HepG2 (cell line): ENCODE measurements around the gene TBCCD1. TPM values are rescaled to one million over a fixed set of nuclear protein-coding genes. Genes with fewer than 3 reads are reported as not detected.

Source experiments
- DR1 ChIP-seq: sonication (generic); formaldehyde crosslinking; IDR thresholded peaks from 2 replicates; pipeline ENCODE4 v1.8.0; 2021; ENCODE audit warnings: mild to moderate bottlenecking, missing genetic modification reagents, inconsistent platforms
- FOXJ3 ChIP-seq: sonication (generic); formaldehyde crosslinking; IDR thresholded peaks from 2 replicates; pipeline ENCODE4 v1.4.0; 2020; ENCODE audit warnings: missing genetic modification reagents, mild to moderate bottlenecking, borderline replicate concordance
- HMG20B ChIP-seq: conservative IDR thresholded peaks from 2 replicates; pipeline ENCODE4 v1.6.1; 2016; ENCODE audit warnings: missing genetic modification reagents, missing compliant biosample characterization
- KDM4B ChIP-seq: sonication (generic); formaldehyde crosslinking; IDR thresholded peaks from 2 replicates; pipeline ENCODE4 v1.4.0; 2020; ENCODE audit warnings: missing genetic modification reagents
- NRL ChIP-seq: sonication (generic); formaldehyde crosslinking; IDR thresholded peaks from 2 replicates; pipeline ENCODE4 v1.5.0; 2020; ENCODE audit warnings: missing genetic modification reagents, mild to moderate bottlenecking, moderate library complexity, borderline replicate concordance
- PAWR ChIP-seq: sonication (generic); formaldehyde crosslinking; IDR thresholded peaks from 2 replicates; pipeline ENCODE4 v1.4.0; 2020; ENCODE audit warnings: missing genetic modification reagents, mild to moderate bottlenecking, borderline replicate concordance
- REL ChIP-seq: sonication (generic); formaldehyde crosslinking; conservative IDR thresholded peaks from 2 replicates; pipeline ENCODE4 v1.8.0; 2022; ENCODE audit warnings: mild to moderate bottlenecking, missing genetic modification reagents, moderate library complexity
- SOX5 ChIP-seq: IDR thresholded peaks from 2 replicates; pipeline ENCODE4 v1.6.1; 2016; ENCODE audit warnings: borderline replicate concordance
- TBX2 ChIP-seq: sonication (generic); formaldehyde crosslinking; IDR thresholded peaks from 2 replicates; pipeline ENCODE4 v1.5.0; 2020; ENCODE audit warnings: missing genetic modification reagents, mild to moderate bottlenecking, borderline replicate concordance
- YEATS2 ChIP-seq: sonication (generic); formaldehyde crosslinking; IDR thresholded peaks from 2 replicates; pipeline ENCODE4 v1.4.0; 2020; ENCODE audit warnings: missing genetic modification reagents, borderline replicate concordance
- ZBTB42 ChIP-seq: sonication (generic); formaldehyde crosslinking; IDR thresholded peaks from 2 replicates; pipeline ENCODE4 v1.5.0; 2020; ENCODE audit warnings: mild to moderate bottlenecking, missing genetic modification reagents
- ZIK1 ChIP-seq: sonication (generic); formaldehyde crosslinking; IDR thresholded peaks from 2 replicates; pipeline ENCODE4 v1.5.0; 2020; ENCODE audit warnings: mild to moderate bottlenecking, low read depth, missing genetic modification reagents, borderline replicate concordance
- ZNF343 ChIP-seq: sonication (generic); formaldehyde crosslinking; IDR thresholded peaks from 2 replicates; pipeline ENCODE4 v1.4.0; 2020; ENCODE audit warnings: mild to moderate bottlenecking, missing genetic modification reagents
- ZNF446 ChIP-seq: sonication (generic); formaldehyde crosslinking; IDR thresholded peaks from 2 replicates; pipeline ENCODE4 v1.5.0; 2020; ENCODE audit warnings: mild to moderate bottlenecking, missing genetic modification reagents
- ZNF484 ChIP-seq: sonication (generic); formaldehyde crosslinking; IDR thresholded peaks from 2 replicates; pipeline ENCODE4 v1.5.1; 2020; ENCODE audit warnings: mild to moderate bottlenecking, low read depth, missing genetic modification reagents, borderline replicate concordance
- ZNF546 ChIP-seq: sonication (generic); formaldehyde crosslinking; conservative IDR thresholded peaks from 2 replicates; pipeline ENCODE4 v1.8.1; 2023; ENCODE audit warnings: mild to moderate bottlenecking, missing genetic modification reagents
- ZNF589 ChIP-seq: sonication (generic); formaldehyde crosslinking; conservative IDR thresholded peaks from 2 replicates; pipeline ENCODE4 v1.8.0; 2022; ENCODE audit warnings: mild to moderate bottlenecking, moderate library complexity, missing genetic modification reagents
- ZNF672 ChIP-seq: sonication (generic); formaldehyde crosslinking; IDR thresholded peaks from 2 replicates; pipeline ENCODE4 v1.8.1; 2022; ENCODE audit warnings: missing genetic modification reagents
- ZNF766 ChIP-seq: sonication (generic); formaldehyde crosslinking; IDR thresholded peaks from 2 replicates; pipeline ENCODE4 v1.5.0; 2020; ENCODE audit warnings: missing genetic modification reagents, borderline replicate concordance
- polyA plus RNA-seq, 8 experiments: library from polyadenylated mRNA; depleted of rRNA in 3 of 8; stranded (reverse) in 7 of 8; unstranded in 1 of 8; fragments of >200 nt; fragmentation: Illumina TruSeq in 4 of 8; extraction: Trizol in 4 of 8; gene quantifications; 2 replicates each; pipeline versions ENCODE4 v1.2.1 to v1.2.3, GENCODE V29; 2011 to 2016; ENCODE audit warnings: low read depth in 4 of 8, missing spikeins in 1 of 8, mixed read lengths in 1 of 8; ENCODE audit not compliant: insufficient read depth in 1 of 8
- total RNA-seq, 5 experiments: library from RNA; depleted of rRNA; stranded (reverse); fragments of >200 nt; fragmentation: Illumina TruSeq; extraction: Trizol; gene quantifications; 2 replicates each; pipeline ENCODE4 v1.2.3, GENCODE V29; 2016; ENCODE audit warnings: low read depth in 1 of 5
- TF ChIP-seq, protein P1 (sequence below): sonication (generic); formaldehyde crosslinking; IDR thresholded peaks from 2 replicates; pipeline ENCODE4 v1.4.0; 2020; ENCODE audit warnings: missing genetic modification reagents
- TF ChIP-seq, protein P2 (sequence below): sonication (generic); formaldehyde crosslinking; IDR thresholded peaks from 2 replicates; pipeline ENCODE4 v1.4.0; 2020; ENCODE audit warnings: mild to moderate bottlenecking, missing genetic modification reagents
- TF ChIP-seq, protein P3 (sequence below): sonication (generic); formaldehyde crosslinking; conservative IDR thresholded peaks from 2 replicates; pipeline ENCODE4 v1.8.1; 2023; ENCODE audit warnings: missing genetic modification reagents

TBCCD1 gene
- total and polyA plus RNA-seq, 2 of the 13 experiments (the other 11 are each of a cell fraction or from before 2014, with no cell fraction given): 13.6 to 16.2 TPM

- TF ChIP-seq ZBTB42 (CRISPR knock-in tag): 0 out of 2 replicates have a peak, but pooled peaks have one; percentile 57
- no peak; the same call in 1 of the 2 replicates for TF ChIP-seq REL (CRISPR knock-in tag)
- TF ChIP-seq, protein P1, sequence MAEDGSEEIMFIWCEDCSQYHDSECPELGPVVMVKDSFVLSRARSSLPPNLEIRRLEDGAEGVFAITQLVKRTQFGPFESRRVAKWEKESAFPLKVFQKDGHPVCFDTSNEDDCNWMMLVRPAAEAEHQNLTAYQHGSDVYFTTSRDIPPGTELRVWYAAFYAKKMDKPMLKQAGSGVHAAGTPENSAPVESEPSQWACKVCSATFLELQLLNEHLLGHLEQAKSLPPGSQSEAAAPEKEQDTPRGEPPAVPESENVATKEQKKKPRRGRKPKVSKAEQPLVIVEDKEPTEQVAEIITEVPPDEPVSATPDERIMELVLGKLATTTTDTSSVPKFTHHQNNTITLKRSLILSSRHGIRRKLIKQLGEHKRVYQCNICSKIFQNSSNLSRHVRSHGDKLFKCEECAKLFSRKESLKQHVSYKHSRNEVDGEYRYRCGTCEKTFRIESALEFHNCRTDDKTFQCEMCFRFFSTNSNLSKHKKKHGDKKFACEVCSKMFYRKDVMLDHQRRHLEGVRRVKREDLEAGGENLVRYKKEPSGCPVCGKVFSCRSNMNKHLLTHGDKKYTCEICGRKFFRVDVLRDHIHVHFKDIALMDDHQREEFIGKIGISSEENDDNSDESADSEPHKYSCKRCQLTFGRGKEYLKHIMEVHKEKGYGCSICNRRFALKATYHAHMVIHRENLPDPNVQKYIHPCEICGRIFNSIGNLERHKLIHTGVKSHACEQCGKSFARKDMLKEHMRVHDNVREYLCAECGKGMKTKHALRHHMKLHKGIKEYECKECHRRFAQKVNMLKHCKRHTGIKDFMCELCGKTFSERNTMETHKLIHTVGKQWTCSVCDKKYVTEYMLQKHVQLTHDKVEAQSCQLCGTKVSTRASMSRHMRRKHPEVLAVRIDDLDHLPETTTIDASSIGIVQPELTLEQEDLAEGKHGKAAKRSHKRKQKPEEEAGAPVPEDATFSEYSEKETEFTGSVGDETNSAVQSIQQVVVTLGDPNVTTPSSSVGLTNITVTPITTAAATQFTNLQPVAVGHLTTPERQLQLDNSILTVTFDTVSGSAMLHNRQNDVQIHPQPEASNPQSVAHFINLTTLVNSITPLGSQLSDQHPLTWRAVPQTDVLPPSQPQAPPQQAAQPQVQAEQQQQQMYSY: no peak
- TF ChIP-seq, protein P2, sequence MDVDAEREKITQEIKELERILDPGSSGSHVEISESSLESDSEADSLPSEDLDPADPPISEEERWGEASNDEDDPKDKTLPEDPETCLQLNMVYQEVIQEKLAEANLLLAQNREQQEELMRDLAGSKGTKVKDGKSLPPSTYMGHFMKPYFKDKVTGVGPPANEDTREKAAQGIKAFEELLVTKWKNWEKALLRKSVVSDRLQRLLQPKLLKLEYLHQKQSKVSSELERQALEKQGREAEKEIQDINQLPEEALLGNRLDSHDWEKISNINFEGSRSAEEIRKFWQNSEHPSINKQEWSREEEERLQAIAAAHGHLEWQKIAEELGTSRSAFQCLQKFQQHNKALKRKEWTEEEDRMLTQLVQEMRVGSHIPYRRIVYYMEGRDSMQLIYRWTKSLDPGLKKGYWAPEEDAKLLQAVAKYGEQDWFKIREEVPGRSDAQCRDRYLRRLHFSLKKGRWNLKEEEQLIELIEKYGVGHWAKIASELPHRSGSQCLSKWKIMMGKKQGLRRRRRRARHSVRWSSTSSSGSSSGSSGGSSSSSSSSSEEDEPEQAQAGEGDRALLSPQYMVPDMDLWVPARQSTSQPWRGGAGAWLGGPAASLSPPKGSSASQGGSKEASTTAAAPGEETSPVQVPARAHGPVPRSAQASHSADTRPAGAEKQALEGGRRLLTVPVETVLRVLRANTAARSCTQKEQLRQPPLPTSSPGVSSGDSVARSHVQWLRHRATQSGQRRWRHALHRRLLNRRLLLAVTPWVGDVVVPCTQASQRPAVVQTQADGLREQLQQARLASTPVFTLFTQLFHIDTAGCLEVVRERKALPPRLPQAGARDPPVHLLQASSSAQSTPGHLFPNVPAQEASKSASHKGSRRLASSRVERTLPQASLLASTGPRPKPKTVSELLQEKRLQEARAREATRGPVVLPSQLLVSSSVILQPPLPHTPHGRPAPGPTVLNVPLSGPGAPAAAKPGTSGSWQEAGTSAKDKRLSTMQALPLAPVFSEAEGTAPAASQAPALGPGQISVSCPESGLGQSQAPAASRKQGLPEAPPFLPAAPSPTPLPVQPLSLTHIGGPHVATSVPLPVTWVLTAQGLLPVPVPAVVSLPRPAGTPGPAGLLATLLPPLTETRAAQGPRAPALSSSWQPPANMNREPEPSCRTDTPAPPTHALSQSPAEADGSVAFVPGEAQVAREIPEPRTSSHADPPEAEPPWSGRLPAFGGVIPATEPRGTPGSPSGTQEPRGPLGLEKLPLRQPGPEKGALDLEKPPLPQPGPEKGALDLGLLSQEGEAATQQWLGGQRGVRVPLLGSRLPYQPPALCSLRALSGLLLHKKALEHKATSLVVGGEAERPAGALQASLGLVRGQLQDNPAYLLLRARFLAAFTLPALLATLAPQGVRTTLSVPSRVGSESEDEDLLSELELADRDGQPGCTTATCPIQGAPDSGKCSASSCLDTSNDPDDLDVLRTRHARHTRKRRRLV (CRISPR knock-in tag): no peak
- TF ChIP-seq ZIK1: no peak
- no peak for TF ChIP-seq DR1 (CRISPR knock-in tag)
- no peak for TF ChIP-seq ZNF672 (CRISPR knock-in tag)
- no peak for TF ChIP-seq ZNF589 (CRISPR knock-in tag)
- TF ChIP-seq YEATS2 (CRISPR knock-in tag): 0 out of 2 replicates have a peak, but pooled peaks have one; percentile 23
- no peak for TF ChIP-seq ZNF343 (CRISPR knock-in tag)
- no peak for TF ChIP-seq ZNF484 (CRISPR knock-in tag)
- no peak for TF ChIP-seq FOXJ3 (CRISPR knock-in tag)
- TF ChIP-seq ZNF446 (CRISPR knock-in tag): no peak
- TF ChIP-seq ZNF766 (CRISPR knock-in tag): 0 out of 2 replicates have a peak, but pooled peaks have one; percentile 26
- TF ChIP-seq HMG20B: no peak
- TF ChIP-seq NRL: no peak
- TF ChIP-seq, protein P3, sequence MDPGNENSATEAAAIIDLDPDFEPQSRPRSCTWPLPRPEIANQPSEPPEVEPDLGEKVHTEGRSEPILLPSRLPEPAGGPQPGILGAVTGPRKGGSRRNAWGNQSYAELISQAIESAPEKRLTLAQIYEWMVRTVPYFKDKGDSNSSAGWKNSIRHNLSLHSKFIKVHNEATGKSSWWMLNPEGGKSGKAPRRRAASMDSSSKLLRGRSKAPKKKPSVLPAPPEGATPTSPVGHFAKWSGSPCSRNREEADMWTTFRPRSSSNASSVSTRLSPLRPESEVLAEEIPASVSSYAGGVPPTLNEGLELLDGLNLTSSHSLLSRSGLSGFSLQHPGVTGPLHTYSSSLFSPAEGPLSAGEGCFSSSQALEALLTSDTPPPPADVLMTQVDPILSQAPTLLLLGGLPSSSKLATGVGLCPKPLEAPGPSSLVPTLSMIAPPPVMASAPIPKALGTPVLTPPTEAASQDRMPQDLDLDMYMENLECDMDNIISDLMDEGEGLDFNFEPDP (CRISPR knock-in tag): no peak
- TF ChIP-seq SOX5 (CRISPR knock-in tag): 0 out of 2 replicates have a peak, but pooled peaks have one; percentile 17
- no peak for TF ChIP-seq KDM4B (CRISPR knock-in tag)
- TF ChIP-seq PAWR: no peak
- no peak for TF ChIP-seq ZNF546 (CRISPR knock-in tag)
- no peak for TF ChIP-seq TBX2 (CRISPR knock-in tag)
Measured at GRCh38 chr3:186614266-186614596, 47.1 kb upstream of the TBCCD1 start (continued).
